GM18520 (cell line): ENCODE measurements around the gene CYP26B1.

Source experiments
- ATAC-seq: cut with Tn5 transposase; IDR thresholded peaks from one replicate; pipeline ENCODE4 v1.9.1; 2021; ENCODE audit not compliant: unreplicated experiment

Gene CYP26B1

DNA sequence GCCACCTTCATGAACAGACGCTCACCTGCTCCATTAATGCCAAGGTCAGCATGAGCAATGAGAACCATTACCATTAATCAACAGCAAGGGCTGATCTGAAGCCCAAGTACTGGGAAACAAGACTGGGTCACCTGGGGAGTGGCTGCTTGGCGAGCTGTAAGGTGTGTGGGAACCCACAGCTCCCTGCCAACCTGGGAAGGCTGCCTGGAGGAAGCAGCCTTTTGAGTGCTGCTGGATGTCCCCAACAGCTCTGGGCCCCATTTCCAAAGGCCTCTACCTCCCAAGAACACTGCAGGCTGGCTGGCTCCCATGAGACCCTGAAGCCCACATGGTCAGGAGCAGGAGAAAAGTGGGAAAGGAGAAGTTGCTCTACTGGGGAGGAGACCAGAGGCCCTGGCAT lies 62.1 kb downstream of the CYP26B1 start:
- no peak for ATAC-seq

- ATAC-seq = no peak
Observed at GRCh38 chr2:72085036-72085435, 62.6 kb downstream of the CYP26B1 start.

- no peak for ATAC-seq
Observed at GRCh38 chr2:72084584-72084976, 63.1 kb downstream of the CYP26B1 start.

DNA sequence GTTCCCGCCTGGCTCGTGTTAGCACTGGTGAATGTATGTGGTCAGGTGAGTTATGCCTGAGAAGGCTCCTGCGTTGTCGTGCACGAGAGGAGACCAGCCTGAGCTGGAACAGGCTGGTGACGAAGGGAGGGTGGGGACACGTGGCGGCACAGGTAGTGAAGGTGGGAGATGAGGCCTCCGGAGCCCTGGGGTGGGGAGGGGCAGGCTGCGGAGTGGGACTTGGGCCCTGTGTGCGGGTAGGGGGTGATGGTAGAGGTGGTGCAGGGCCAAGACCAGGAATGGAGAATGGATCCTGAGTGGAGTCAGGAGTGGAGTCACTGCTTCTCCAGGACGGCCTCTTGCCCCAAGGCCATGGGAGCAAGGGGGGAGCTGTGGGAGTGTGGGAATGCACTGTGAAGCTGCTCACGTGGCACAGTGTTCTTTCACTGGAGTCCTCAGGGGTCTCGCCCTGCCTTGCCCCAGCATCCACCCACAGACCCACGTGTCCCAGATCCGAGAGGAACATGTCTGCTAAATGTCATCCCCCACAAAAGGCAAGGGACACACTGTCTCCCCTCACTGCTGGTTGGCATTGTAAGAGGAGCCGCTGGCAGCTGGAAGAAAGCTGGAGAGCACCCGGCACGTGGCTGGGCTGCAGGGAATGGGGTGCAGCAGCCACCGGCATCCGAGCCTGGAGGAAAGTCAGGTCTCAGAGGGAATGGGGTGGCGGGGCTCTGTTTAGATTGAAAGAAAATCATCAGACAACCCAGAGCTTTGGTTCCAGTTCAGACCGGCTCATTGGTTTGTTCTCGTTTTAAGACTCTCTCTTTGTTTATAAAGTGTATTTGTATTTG lies 63.7 kb downstream of the CYP26B1 start:
- ATAC-seq = no peak

DNA sequence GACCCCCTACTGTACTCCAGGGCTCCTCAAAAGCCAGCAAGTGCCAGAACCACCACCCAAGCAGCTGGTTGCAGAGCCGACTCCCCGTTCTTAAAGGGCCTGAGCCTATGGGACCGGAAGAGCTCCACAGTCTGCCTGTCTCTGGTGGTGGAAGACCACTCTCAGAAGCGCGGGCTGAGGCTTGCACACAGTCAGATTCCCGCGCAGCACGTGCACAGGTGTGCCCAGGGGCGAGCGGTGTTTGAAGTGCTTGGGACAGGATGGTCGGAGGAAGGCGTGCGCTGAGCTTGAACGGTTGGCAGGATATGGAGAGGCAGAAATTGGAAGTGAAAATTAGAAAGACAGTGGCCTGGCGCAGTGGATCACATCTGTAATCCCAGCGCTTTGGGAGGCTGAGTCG lies 64.8 kb downstream of the CYP26B1 start:
- ATAC-seq = no peak

GRCh38 chr2:72082021-72082601 lies 65.6 kb downstream of the CYP26B1 start:
- no peak for ATAC-seq

DNA sequence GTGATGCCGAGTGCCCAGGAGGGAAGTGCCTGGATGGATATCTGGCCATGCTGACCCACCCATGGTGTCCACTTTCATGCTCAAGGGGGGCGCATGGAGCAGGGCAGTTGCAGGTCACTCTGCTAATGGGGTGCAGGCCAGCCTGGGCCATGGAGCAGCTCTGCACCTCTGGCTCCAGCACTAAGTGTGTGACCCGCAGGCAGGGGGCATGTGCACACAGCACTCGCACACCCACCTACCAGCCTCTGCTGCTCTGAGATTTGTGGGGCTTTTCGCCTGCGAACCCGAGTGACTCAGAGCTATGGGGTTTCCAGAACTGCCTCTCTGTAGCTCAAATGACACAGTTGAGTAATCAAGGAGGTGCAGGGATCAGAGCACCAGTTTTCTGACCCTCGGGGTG lies 66.2 kb downstream of the CYP26B1 start:
- ATAC-seq = no peak

DNA sequence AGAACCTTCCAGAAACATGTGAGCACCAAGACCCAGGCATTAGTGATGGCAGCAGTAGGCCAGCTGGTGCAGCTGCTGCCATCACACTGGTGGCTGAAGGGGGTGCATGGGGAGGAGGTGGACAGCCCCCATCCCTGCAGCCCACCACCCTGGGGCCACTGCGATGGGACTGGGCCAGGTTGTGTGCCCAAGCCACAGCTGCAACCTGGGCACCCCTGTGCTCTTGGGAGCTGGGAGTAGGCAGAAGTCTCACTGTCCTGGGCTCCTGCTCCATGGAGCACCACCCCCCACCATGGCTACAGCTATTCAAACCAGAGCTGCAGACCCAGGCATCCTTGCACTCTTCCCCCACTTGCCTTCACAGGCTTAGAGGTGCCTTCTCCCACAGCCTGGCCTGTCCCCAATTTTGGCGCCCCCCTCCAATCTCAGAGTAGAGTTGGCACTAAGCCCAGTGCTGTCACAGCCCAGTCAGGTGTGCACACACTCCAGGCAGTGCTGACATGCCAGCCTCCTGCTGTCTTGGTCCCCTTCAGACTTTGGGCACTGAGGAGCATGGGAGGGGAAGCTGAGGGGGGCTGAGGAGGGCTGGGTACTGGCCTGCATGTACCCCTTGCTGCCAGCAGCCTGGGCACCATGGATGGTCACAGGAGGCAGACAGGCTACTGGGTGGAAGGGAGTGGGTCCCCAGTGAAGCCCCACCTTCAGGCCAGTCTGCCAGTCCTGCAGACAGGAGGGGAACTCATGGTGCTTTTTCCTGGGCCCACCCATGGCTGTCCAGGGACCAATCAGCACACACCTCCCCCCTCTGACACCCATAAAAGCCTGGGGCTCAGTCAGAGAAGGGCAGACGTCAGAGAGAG lies 67.1 kb downstream of the CYP26B1 start:
- ATAC-seq = no peak
